ENCODE results near the gene AP2B1. TPM values are rescaled to one million over a fixed set of nuclear protein-coding genes. Genes with fewer than 3 reads are reported as not detected.

AP2B1 gene
- total RNA-seq, 1 experiment from 2014 or later, result 195 TPM

DNA sequence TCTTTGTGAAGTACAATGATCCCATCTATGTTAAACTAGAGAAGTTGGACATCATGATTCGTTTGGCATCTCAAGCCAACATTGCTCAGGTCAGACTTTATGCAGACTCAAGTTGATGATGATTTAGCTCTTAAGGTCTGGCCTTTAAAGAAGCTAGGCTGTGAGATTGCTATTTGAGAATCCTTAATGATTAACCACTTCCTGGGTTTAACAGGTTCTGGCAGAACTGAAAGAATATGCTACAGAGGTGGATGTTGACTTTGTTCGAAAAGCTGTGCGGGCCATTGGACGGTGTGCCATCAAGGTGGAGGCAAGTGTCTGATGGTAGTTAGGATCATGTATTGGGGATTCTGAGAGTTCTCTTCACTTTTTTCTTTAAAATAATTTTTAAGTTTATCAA, 40.3 kb downstream of the AP2B1 start:
- H3K36me3 Mint-ChIP-seq, result peaks cover 37% of the 10 kb centered on the region
- TF ChIP-seq ZNF512 (CRISPR knock-in tag; IDR thresholded peaks at IDR 0.05; ENCODE audit: borderline replicate concordance) (no peak), NFYB (CRISPR knock-in tag; conservative IDR thresholded peaks at IDR 0.05; ENCODE audit: low read depth) (no peak), ZNF396 (CRISPR knock-in tag; IDR thresholded peaks at IDR 0.05; ENCODE audit: borderline replicate concordance) (no peak), ZNF425 (CRISPR knock-in tag; conservative IDR thresholded peaks at IDR 0.05) (no peak), GABPB1 (CRISPR knock-in tag; IDR thresholded peaks at IDR 0.05) (no peak), SMAD3 (CRISPR knock-in tag; IDR thresholded peaks at IDR 0.05; ENCODE audit: borderline replicate concordance) (no peak), HMGXB4 (CRISPR knock-in tag; IDR thresholded peaks at IDR 0.05) (no peak), MXD4 (CRISPR knock-in tag; IDR thresholded peaks at IDR 0.05; ENCODE audit: borderline replicate concordance) (no peak), FOXP1 (CRISPR knock-in tag; IDR thresholded peaks at IDR 0.05; ENCODE audit: borderline replicate concordance) (no peak), TP53 (CRISPR knock-in tag; IDR thresholded peaks at IDR 0.05) (no peak), PRRX2 (CRISPR knock-in tag; IDR thresholded peaks at IDR 0.05) (no peak), ERG (CRISPR knock-in tag; IDR thresholded peaks at IDR 0.05) (no peak)
- TF ChIP-seq, protein P1, sequence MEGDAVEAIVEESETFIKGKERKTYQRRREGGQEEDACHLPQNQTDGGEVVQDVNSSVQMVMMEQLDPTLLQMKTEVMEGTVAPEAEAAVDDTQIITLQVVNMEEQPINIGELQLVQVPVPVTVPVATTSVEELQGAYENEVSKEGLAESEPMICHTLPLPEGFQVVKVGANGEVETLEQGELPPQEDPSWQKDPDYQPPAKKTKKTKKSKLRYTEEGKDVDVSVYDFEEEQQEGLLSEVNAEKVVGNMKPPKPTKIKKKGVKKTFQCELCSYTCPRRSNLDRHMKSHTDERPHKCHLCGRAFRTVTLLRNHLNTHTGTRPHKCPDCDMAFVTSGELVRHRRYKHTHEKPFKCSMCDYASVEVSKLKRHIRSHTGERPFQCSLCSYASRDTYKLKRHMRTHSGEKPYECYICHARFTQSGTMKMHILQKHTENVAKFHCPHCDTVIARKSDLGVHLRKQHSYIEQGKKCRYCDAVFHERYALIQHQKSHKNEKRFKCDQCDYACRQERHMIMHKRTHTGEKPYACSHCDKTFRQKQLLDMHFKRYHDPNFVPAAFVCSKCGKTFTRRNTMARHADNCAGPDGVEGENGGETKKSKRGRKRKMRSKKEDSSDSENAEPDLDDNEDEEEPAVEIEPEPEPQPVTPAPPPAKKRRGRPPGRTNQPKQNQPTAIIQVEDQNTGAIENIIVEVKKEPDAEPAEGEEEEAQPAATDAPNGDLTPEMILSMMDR (IDR thresholded peaks at IDR 0.05), result no peak
- TF ChIP-seq, protein P2, sequence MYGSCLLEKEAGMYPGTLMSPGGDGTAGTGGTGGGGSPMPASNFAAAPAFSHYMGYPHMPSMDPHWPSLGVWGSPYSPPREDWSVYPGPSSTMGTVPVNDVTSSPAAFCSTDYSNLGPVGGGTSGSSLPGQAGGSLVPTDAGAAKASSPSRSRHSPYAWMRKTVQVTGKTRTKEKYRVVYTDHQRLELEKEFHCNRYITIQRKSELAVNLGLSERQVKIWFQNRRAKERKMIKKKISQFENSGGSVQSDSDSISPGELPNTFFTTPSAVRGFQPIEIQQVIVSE (CRISPR knock-in tag; IDR thresholded peaks at IDR 0.05; ENCODE audit: borderline replicate concordance), result no peak
- H3K9me3 Mint-ChIP-seq, result no peaks in the 10 kb centered on the region
- no peak overlapping the region for H3K4me3 Mint-ChIP-seq
- no peaks in the 10 kb centered on the region for H3K4me1 Mint-ChIP-seq
- DNase-seq (ENCODE audit: low spot score) (no peak), ATAC-seq (no peak)
- no peak overlapping the region for H3K27ac Mint-ChIP-seq
- ChIA-PET CTCF (interaction anchor here (0.6 kb wide), 1 partner anchor 42 kb away, joined by 5 read pairs; no protein-coding TSS in a partner anchor), POLR2A (no interaction called here)
- no peaks in the 10 kb centered on the region for H3K27me3 Mint-ChIP-seq (ENCODE audit: low read depth)

DNA sequence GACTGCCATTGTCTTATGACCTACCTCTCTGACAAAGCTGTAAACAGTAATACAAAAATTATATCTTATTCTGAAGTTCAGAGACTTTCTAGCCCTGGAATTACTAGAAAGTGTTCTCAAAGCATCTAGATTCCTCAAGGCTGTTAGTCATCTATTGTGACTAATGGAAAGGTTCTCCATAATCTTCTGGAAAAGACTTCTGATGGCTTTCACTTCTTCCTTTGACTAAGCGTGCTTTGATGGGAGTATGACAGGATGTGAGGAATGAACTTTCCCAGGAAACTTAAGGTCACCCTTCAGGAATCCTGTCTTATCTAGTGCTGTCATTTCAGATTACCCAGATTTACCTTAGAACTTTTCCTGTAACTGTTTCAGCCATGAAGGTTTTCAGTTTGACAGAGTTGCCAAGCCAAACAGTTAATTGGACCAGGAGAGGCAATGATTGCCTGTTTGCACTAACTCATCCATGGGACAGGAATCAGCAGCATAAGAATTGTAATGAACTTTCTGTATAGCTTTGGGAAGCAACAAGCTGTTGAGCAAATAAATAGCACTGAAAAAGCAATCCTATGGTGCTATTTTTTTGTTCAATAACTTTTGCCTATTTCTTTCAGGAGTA, 43.5 kb downstream of the AP2B1 start:
- ChIA-PET POLR2A (no interaction called here), CTCF (interaction anchor here (0.7 to 1.5 kb wide), 2 partner anchors 17 to 34 kb away, joined by 3 to 4 read pairs; no protein-coding TSS in a partner anchor)
- Mint-ChIP-seq H3K9me3 (no peaks in the 10 kb centered on the region), H3K36me3 (peaks cover 30% of the 10 kb centered on the region), H3K4me3 (no peak overlapping the region), H3K27ac (no peak overlapping the region), H3K4me1 (no peaks in the 10 kb centered on the region), H3K27me3 (ENCODE audit: low read depth) (no peaks in the 10 kb centered on the region)
- ATAC-seq (no peak), DNase-seq (ENCODE audit: low spot score) (no peak)
- TF ChIP-seq TP53 (CRISPR knock-in tag; IDR thresholded peaks at IDR 0.05) (no peak), NR2C2 (CRISPR knock-in tag; IDR thresholded peaks at IDR 0.05) (no peak), ZNF281 (CRISPR knock-in tag; IDR thresholded peaks at IDR 0.05) (no peak), GABPB1 (CRISPR knock-in tag; IDR thresholded peaks at IDR 0.05) (no peak), TCF7 (CRISPR knock-in tag; IDR thresholded peaks at IDR 0.05; ENCODE audit: low read depth) (no peak), IRF1 (CRISPR knock-in tag; IDR thresholded peaks at IDR 0.05) (no peak)
